Effector CD8-positive, alpha-beta T cell (primary cell): Measurements from ENCODE around the gene FUCA1.

Experiments used
- DNase-seq: peaks from one replicate; lab custom pipeline; 2025; lab: John Stamatoyannopoulos, UW

The FUCA1 gene

GRCh38 chr1:23801338-23801748 lies 66.7 kb downstream of the FUCA1 start:
- no peak for DNase-seq

GRCh38 chr1:23800400-23801337 lies 67.4 kb downstream of the FUCA1 start, which contains the start of gene GALE:
GALE (minus strand) TSS chr1:23800754; CDS start chr1:23799007, 1,747 bp downstream.
- peak; percentile 96 for DNase-seq

GRCh38 chr1:23799570-23800399 lies 68.3 kb downstream of the FUCA1 start:
- DNase-seq: no peak

DNA sequence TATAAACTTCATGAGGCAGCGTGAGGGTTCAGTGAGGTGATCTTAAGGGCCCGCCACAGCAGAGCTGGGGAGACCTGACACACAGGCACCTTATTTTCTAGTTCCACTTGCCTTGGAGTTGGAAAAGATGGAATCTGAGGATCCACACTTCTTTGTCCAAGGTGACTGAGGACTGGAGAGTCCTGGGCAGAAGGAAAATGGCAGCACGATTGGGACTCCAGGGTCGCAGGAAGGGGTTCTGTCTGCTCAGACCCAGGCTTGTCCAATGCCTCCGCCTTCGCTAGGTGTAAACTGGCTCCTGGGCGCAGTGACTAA lies 68.9 kb downstream of the FUCA1 start:
- no peak for DNase-seq

- no peak for DNase-seq
Observed at GRCh38 chr1:23798662-23799142, 69.4 kb downstream of the FUCA1 start.

DNA sequence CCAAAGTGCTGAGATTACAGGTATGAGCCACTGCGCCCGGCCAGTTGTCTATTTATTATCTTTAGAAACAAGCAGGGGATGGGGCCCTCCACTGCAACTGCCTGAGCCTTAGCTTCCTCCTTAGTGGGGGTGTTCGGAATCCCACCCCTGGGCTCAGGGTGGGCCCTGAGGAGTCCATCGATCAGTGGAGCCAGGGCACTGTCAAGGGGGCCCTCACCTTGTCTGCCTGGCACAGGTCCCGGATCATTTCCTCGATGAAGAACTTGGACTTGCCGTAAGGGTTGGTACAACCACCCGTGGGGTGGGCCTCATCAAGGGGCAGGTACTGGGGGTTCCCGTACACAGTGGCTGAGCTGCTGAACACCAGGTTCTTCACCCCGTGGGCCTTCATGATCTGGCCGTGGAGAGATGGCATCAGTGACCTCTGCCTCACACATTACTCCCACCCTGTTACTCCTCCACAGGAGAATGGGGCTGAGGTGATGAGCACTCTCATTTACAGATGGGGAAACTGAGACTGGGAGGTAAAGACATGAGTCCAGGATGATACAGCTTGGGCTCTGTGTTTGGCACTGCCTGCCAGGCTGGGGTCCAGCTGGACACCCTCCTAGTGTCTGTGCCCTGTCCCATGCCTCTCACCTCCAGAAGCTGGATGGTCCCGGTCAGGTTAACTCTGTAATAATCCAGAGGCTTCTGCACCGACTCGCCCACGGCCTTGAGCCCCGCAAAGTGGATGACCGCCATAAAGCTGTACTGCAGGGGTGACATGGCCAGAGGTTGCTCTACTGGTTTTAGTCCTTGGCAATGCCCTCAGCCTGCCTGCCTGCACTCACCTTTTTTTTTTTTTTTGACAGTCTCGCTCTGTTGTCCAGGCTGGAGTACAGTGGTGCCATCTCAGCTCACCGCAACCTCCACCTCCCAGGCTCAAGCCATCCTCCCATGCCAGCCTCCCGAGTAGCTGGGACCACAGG lies 70.3 kb downstream of the FUCA1 start:
- no peak for DNase-seq

- no peak for DNase-seq
Observed at GRCh38 chr1:23796466-23797271, 71.4 kb downstream of the FUCA1 start.

- no peak for DNase-seq
Observed at GRCh38 chr1:23795676-23796465, 72.2 kb downstream of the FUCA1 start.
